ENCODE measurements around the gene ZNF556.

DNA sequence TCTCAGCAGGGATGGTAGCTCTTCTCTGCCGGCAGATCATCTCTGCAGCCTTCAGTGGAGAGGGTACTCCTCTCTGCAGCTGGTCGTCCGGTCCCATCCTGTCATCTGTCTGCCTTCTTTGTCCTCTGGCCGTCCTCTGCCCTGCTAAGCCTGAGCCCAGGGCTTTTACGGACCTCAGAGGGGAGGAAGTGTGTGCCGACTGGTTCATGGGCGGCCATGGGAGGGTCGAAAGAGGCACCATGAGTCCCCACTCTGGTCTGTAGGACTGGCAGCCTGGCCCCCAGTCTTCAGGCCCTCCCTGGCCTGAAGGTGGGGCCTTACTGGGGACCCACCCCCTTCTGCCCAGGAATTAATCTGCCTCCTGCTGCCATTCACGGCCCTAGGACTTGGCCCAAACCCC is 43.5 kb upstream of the ZNF556 start:
- TF ChIP-seq CTCF (IDR thresholded peaks at IDR 0.05), result no peak
- TF ChIP-seq POLR2A (IDR thresholded peaks at IDR 0.05), result no peak
- no peak for TF ChIP-seq POLR2AphosphoS5 (IDR thresholded peaks at IDR 0.05)

Measured in breast epithelium (tissue), 3 donors.